ACHN (cell line): ENCODE data around the gene LIN28B.
"Not testable (repeated sequence)": the region's sequence is repeated elsewhere in the genome, so short reads cannot be mapped to it uniquely, and the experiment has no call there.

Source experiments
- DNase-seq: peaks from one replicate; pipeline ENCODE4 v3.0.0-alpha.2; 2015
- in situ Hi-C: cut with HindIII; loops from 2 replicates; pipeline ENCODE4 v1.10.0; 2017; ENCODE audit warnings: low sequenced_read_pairs, low pct_ligation_motif_present, low pct_unique_long_range_greater_than_20kb

Gene LIN28B

GRCh38 chr6:104956731-104957294 is at the start of gene LIN28B:
Gene LIN28B (plus strand): TSS chr6:104957107. CDS start chr6:104957251, 144 bp downstream.
- in situ Hi-C loops, result no loop called here
- no peak for DNase-seq

- DNase-seq, result no peak
- in situ Hi-C loops, result no loop called here
Measured at GRCh38 chr6:104908031-104908887, 48.6 kb upstream of the LIN28B start.

- in situ Hi-C loops, result no loop called here
- DNase-seq, result no peak
Measured at GRCh38 chr6:104908888-104909525, 47.9 kb upstream of the LIN28B start.

GRCh38 chr6:104921896-104922295 is 35.0 kb upstream of the LIN28B start:
- no peak for DNase-seq
- in situ Hi-C loops, result no loop called here

GRCh38 chr6:104928141-104928540 is 28.8 kb upstream of the LIN28B start:
- in situ Hi-C loops, result no loop called here
- no peak for DNase-seq

GRCh38 chr6:104929353-104929752 is 27.6 kb upstream of the LIN28B start:
- DNase-seq, result no peak
- in situ Hi-C loops, result no loop called here

GRCh38 chr6:104930939-104931338 is 26.0 kb upstream of the LIN28B start:
- no peak for DNase-seq
- in situ Hi-C loops, result no loop called here

- in situ Hi-C loops, result no loop called here
- no peak for DNase-seq
Measured at GRCh38 chr6:104936766-104937535, 20.0 kb upstream of the LIN28B start.

- DNase-seq, result no peak
Measured at GRCh38 chr6:104940238-104940892, 16.5 kb upstream of the LIN28B start.

GRCh38 chr6:104940893-104941728 is 15.8 kb upstream of the LIN28B start:
- in situ Hi-C loops, result no loop called here
- DNase-seq, result no peak

More at GRCh38 chr6:104940238-104940892, 16.5 kb upstream of the LIN28B start:
- in situ Hi-C loops, result no loop called here

- in situ Hi-C loops, result no loop called here
- DNase-seq, result no peak
Measured at GRCh38 chr6:104941729-104942091, 15.2 kb upstream of the LIN28B start.

GRCh38 chr6:104943781-104944180 is 13.1 kb upstream of the LIN28B start:
- in situ Hi-C loops, result no loop called here
- DNase-seq, result peak; percentile 15

- no peak for DNase-seq
- in situ Hi-C loops, result no loop called here
Measured at GRCh38 chr6:104949206-104949605, 7.7 kb upstream of the LIN28B start.

- in situ Hi-C loops, result no loop called here
- no peak for DNase-seq
Measured at GRCh38 chr6:104951677-104952076, 5.2 kb upstream of the LIN28B start.

- no peak for DNase-seq
- in situ Hi-C loops, result no loop called here
Measured at GRCh38 chr6:104952911-104953399, 4.0 kb upstream of the LIN28B start.

- DNase-seq, result not testable (repeated sequence)
Measured at GRCh38 chr6:104953400-104954189, 3.3 kb upstream of the LIN28B start.

More at GRCh38 chr6:104953400-104954189, 3.3 kb upstream of the LIN28B start:
- in situ Hi-C loops, result not testable (repeated sequence)
